NT2/D1 (cell line): Measurements from ENCODE around the gene GABARAP.

Source experiments
- DNase-seq: peaks from one replicate; pipeline ENCODE4 v3.0.0-alpha.2; 2011; ENCODE audit warnings: low read depth, low spot score
- H3K27me3 ChIP-seq: 2 replicates; pipeline ENCODE4 v1.6.0; 2011; ENCODE audit warnings: mild to moderate bottlenecking; ENCODE audit not compliant: insufficient read length, insufficient read depth
- H3K36me3 ChIP-seq: 2 replicates; pipeline ENCODE4 v1.6.1; 2011; ENCODE audit warnings: mild to moderate bottlenecking, low read length, mixed read lengths; ENCODE audit not compliant: insufficient read depth, insufficient read length
- H3K4me1 ChIP-seq: 2 replicates; pipeline ENCODE4 v1.5.1; 2011; ENCODE audit not compliant: insufficient read depth, insufficient read length
- H3K4me3 ChIP-seq: 2 replicates; pipeline ENCODE4 v1.5.1; 2011; ENCODE audit warnings: low read depth; ENCODE audit not compliant: insufficient read length
- H3K9ac ChIP-seq: 2 replicates; pipeline ENCODE4 v1.6.0; 2011; ENCODE audit warnings: low read depth; ENCODE audit not compliant: insufficient read length
- H3K9me3 ChIP-seq: 2 replicates; pipeline ENCODE4 v1.5.1; 2011; ENCODE audit warnings: mild to moderate bottlenecking, low read length; ENCODE audit not compliant: insufficient read depth
- SUZ12 ChIP-seq: IDR thresholded peaks from 2 replicates; pipeline ENCODE4 v1.6.1; 2011; ENCODE audit not compliant: insufficient read length, insufficient read depth; ENCODE audit errors: extremely low read depth
- YY1 ChIP-seq: IDR thresholded peaks from 2 replicates; pipeline ENCODE4 v1.6.1; 2011; ENCODE audit not compliant: insufficient read length, insufficient read depth
- ZNF274 ChIP-seq: IDR thresholded peaks from 2 replicates; pipeline ENCODE4 v1.6.1; 2011; ENCODE audit warnings: mild to moderate bottlenecking, low read depth, low read length

The GABARAP gene

GRCh38 chr17:7241783-7242716 lies at the start of gene GABARAP:
Gene GABARAP (minus strand): TSS chr17:7242449. CDS start chr17:7242330, 119 bp downstream.
- Histone ChIP-seq H3K4me3 (peak within 1 kb of the TSS; percentile 92), H3K36me3 (peaks cover 44% of the 10 kb centered on the region), H3K27me3 (no peaks in the 10 kb centered on the region), H3K9ac (peak within 1 kb of the TSS; percentile 93), H3K4me1 (peaks cover 2% of the 10 kb centered on the region), H3K9me3 (no peaks in the 10 kb centered on the region)
- TF ChIP-seq SUZ12 (no peak), ZNF274 (no peak), YY1 (no peak)
- DNase-seq: peak; percentile 59

GRCh38 chr17:7290685-7291084 lies 48.4 kb upstream of the GABARAP start:
- DNase-seq: no peak
- Histone ChIP-seq H3K9ac (no peak overlapping the region), H3K4me3 (no peak overlapping the region), H3K4me1 (peaks cover 9% of the 10 kb centered on the region), H3K9me3 (no peaks in the 10 kb centered on the region; the same call in 1 of the 2 replicates), H3K36me3 (no peaks in the 10 kb centered on the region), H3K27me3 (peaks cover 2% of the 10 kb centered on the region)
- no peak for TF ChIP-seq YY1

DNA sequence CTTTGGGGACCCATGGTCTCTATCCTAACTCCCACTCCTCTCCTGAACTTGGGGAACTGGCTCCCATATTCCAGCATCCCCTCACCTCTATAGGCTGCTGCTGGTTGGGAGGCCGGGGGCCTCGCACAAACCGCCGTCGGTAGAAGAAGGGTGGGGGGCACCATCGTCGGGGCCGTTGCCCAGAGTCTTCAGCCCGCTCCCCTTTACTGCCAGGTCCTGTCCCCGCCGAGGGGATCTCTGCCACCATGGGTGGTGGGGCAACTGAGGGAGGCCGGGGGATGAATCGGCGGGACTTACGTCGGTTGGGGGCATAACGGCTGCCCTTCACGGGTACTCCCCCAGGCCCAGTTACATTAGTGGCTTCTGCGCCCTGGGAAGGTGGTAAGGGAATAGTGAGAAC lies 47.9 kb upstream of the GABARAP start:
- no peak for DNase-seq
- peaks cover 9% of the 10 kb centered on the region for H3K4me1 ChIP-seq
- no peak overlapping the region for H3K4me3 ChIP-seq
- H3K36me3 ChIP-seq: no peaks in the 10 kb centered on the region
- H3K27me3 ChIP-seq: no peaks in the 10 kb centered on the region
- no peaks in the 10 kb centered on the region for H3K9me3 ChIP-seq
- no peak overlapping the region for H3K9ac ChIP-seq
- TF ChIP-seq ZNF274 (no peak), YY1 (no peak), SUZ12 (no peak)

GRCh38 chr17:7289256-7290032 lies 47.2 kb upstream of the GABARAP start:
- Histone ChIP-seq H3K36me3 (no peaks in the 10 kb centered on the region), H3K9ac (no peak overlapping the region), H3K4me3 (no peak overlapping the region), H3K4me1 (peaks cover 9% of the 10 kb centered on the region), H3K27me3 (no peaks in the 10 kb centered on the region), H3K9me3 (no peaks in the 10 kb centered on the region)
- DNase-seq: no peak
- TF ChIP-seq YY1 (no peak), SUZ12 (no peak), ZNF274 (no peak)

GRCh38 chr17:7285679-7286078 lies 43.4 kb upstream of the GABARAP start:
- Histone ChIP-seq H3K9me3 (no peaks in the 10 kb centered on the region), H3K4me1 (no peaks in the 10 kb centered on the region), H3K9ac (no peak overlapping the region), H3K4me3 (no peak overlapping the region), H3K36me3 (no peaks in the 10 kb centered on the region), H3K27me3 (peaks cover 14% of the 10 kb centered on the region)
- DNase-seq: no peak
- TF ChIP-seq YY1: no peak

DNA sequence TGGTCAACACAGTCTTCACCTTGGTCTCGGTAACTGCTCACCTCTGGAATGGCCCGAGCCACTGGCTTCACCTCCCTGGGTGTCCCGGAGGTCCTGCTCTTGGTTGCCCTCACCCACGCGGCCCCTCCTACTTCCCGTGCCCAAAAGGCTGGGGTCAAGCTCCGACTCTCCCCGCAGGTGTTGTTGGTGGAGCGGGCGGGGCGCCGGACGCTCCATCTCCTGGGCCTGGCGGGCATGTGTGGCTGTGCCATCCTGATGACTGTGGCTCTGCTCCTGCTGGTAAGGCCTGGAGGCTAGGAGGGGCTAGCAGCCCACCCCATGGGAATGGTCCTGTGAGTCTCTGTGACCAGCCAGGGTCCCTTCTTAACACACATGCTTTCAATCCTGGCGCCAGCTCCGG lies 42.7 kb upstream of the GABARAP start:
- no peaks in the 10 kb centered on the region for H3K36me3 ChIP-seq
- H3K27me3 ChIP-seq: peaks cover 14% of the 10 kb centered on the region
- H3K9ac ChIP-seq: no peak overlapping the region
- H3K4me3 ChIP-seq: no peak overlapping the region
- H3K4me1 ChIP-seq: no peaks in the 10 kb centered on the region
- TF ChIP-seq YY1: no peak
- no peak for TF ChIP-seq ZNF274
- TF ChIP-seq SUZ12: no peak
- H3K9me3 ChIP-seq: no peaks in the 10 kb centered on the region
- no peak for DNase-seq

GRCh38 chr17:7283471-7284216 lies 41.4 kb upstream of the GABARAP start:
- no peak overlapping the region for H3K9ac ChIP-seq

More at GRCh38 chr17:7283471-7284216, 41.4 kb upstream of the GABARAP start:
- DNase-seq: no peak
- Histone ChIP-seq H3K27me3 (peaks cover 14% of the 10 kb centered on the region), H3K36me3 (no peaks in the 10 kb centered on the region), H3K4me1 (no peaks in the 10 kb centered on the region), H3K4me3 (no peak overlapping the region), H3K9me3 (no peaks in the 10 kb centered on the region)
- TF ChIP-seq SUZ12 (no peak), YY1 (no peak), ZNF274 (no peak)
